Pancreas (tissue), 10 donors: ENCODE measurements around the gene PSMB10. TPM values are rescaled to one million over a fixed set of nuclear protein-coding genes. Genes with fewer than 3 reads are reported as not detected.

ENCODE experiments used
- ATAC-seq, 4 donors: fragments of 200-7000 bp; cut with Tn5 transposase; one replicate each; pipeline versions ENCODE4 v1.8.0 to v1.9.1; 2020; ENCODE audit warnings: mild to moderate bottlenecking in 4 of 4, moderate library complexity in 4 of 4
- DNase-seq, 6 donors: peaks; one replicate each; pipeline ENCODE4 v3.0.0-alpha.2; 2020
- FAIRE-seq: peaks from 2 replicates; lab custom pipeline; 2012; peaks lifted over from hg19 to GRCh38; lab: Jason Lieb, UNC
- H3K27ac ChIP-seq, 4 donors: fragments of 200-600 bp; sonication (generic); 1 replicate in 3 of 4; 2 replicates in 1 of 4; pipeline versions ENCODE4 v1.5.0 to v1.8.0; 2020
- H3K27me3 ChIP-seq, 4 donors: fragments of 200-600 bp; one replicate each; pipeline ENCODE4 v1.8.0; 2021
- H3K36me3 ChIP-seq, 3 donors: fragments of 200-600 bp; sonication (generic) in 1 of 3; one replicate each; pipeline versions ENCODE4 v1.5.0 to v1.8.0; 2020 to 2021
- H3K4me1 ChIP-seq, 3 donors: fragments of 200-600 bp; one replicate each; pipeline ENCODE4 v1.8.0; 2021
- H3K4me3 ChIP-seq, 4 donors: fragments of 200-600 bp; sonication (generic) in 2 of 4; one replicate each; pipeline versions ENCODE4 v1.5.0 to v1.8.0; 2020 to 2021
- H3K9me3 ChIP-seq, 4 donors: fragments of 200-600 bp; one replicate each; pipeline ENCODE4 v1.8.0; 2021
- WGBS, 2 donors: extraction: QIAGEN DNeasy Blood & Tissue Kit; methylation state at CpG; one replicate each; pipeline ENCODE4 v1.1.7; 2013; 5-methylcytosine and 5-hydroxymethylcytosine counted together
- intact Hi-C, 3 donors: fragments of 100-400 bp; cut with DNase I; formaldehyde crosslinking; loops; one replicate each; pipeline versions ENCODE4 v1.11.1 to v1.14.2; 2022
- polyA plus RNA-seq, 2 donors: library from polyadenylated mRNA; stranded (reverse); fragments of 200-250 nt; gene quantifications; one replicate each; pipeline ENCODE4 v1.2.3, GENCODE V29; 2013
- total RNA-seq, 6 donors: library from RNA; stranded (reverse); fragmentation: NEBNext Ultra II Directional in 4 of 6; extraction: Animal tissue kit (Norgen Biotek cat#: 25700) in 4 of 6; gene quantifications; one replicate each; pipeline versions ENCODE4 v1.2.1 to v1.2.4, GENCODE V29; 2021 to 2023
- TF ChIP-seq, protein P1 (sequence below), 4 donors: fragments of 200-600 bp; sonication (generic) in 3 of 4; IDR thresholded peaks; one replicate each; pipeline versions ENCODE4 v1.5.0 to v1.8.0; 2021; ENCODE audit warnings: antibody characterized with exemption in 4 of 4
- donor health status: healthy with polysubstance abuse.
- donor health status: DM: no; HTN: no; CAD: no; lungs with moderate emphysema.
- donor health status: DM: no; HTN: no; CAD: no.
- donor health status: control.
- donor health status: control.
- donor health status: Bipolar disorder and iron deficiency.
- donor health status: DM: yes; HTN: yes; CAD: no.
- donor health status: DM: no; HTN: no; CAD: no.
- donor health status: DM: no; HTN: no; CAD: no.
- donor health status: DM: yes; HTN: yes; CAD: no.

PSMB10 gene
- total and polyA plus RNA-seq, 8 donors, result 40.0 to 195 (median 53.3) TPM

GRCh38 chr16:67969254-67970039 is 32.8 kb upstream of the PSMB10 start:
- H3K27ac ChIP-seq, result peak overlapping the region in 3 of 4 donors; percentile 70 to 84 (median 79)
- H3K4me3 ChIP-seq, result peak overlapping the region; percentile 80 to 91 (median 88)
- H3K36me3 ChIP-seq, result no peaks in the 10 kb centered on the region
- WGBS, 2 donors, result 56 to 57% methylated on average over 40 of the region's 40 CpGs
- DNase-seq (peak in 1 of 6 donors; percentile 67), FAIRE-seq (no peak), ATAC-seq (no peak)
- no peaks in the 10 kb centered on the region for H3K27me3 ChIP-seq
- no peaks in the 10 kb centered on the region for H3K9me3 ChIP-seq
- intact Hi-C loops, result no loop called here
- peaks cover 9 to 26% (median 17%) of the 10 kb centered on the region in 3 donors for H3K4me1 ChIP-seq
- TF ChIP-seq, protein P1, sequence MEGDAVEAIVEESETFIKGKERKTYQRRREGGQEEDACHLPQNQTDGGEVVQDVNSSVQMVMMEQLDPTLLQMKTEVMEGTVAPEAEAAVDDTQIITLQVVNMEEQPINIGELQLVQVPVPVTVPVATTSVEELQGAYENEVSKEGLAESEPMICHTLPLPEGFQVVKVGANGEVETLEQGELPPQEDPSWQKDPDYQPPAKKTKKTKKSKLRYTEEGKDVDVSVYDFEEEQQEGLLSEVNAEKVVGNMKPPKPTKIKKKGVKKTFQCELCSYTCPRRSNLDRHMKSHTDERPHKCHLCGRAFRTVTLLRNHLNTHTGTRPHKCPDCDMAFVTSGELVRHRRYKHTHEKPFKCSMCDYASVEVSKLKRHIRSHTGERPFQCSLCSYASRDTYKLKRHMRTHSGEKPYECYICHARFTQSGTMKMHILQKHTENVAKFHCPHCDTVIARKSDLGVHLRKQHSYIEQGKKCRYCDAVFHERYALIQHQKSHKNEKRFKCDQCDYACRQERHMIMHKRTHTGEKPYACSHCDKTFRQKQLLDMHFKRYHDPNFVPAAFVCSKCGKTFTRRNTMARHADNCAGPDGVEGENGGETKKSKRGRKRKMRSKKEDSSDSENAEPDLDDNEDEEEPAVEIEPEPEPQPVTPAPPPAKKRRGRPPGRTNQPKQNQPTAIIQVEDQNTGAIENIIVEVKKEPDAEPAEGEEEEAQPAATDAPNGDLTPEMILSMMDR (IDR thresholded peaks at IDR 0.05), result no peak

GRCh38 chr16:67968400-67969253 is 32.0 kb upstream of the PSMB10 start, which contains the start of gene SLC12A4:
SLC12A4 (minus strand) TSS chr16:67968637; CDS start chr16:67968553, 84 bp downstream.
- ATAC-seq (peak; percentile 89 to 95 (median 92)), DNase-seq (peak; percentile 77 to 92 (median 85)), FAIRE-seq (no peak)
- H3K4me1 ChIP-seq, result peaks cover 9 to 26% (median 17%) of the 10 kb centered on the region in 3 donors
- peak within 1 kb of the TSS; percentile 80 to 91 (median 88) for H3K4me3 ChIP-seq
- no peaks in the 10 kb centered on the region for H3K36me3 ChIP-seq
- 1% methylated on average over 49 to 78 of the region's 78 CpGs for WGBS, 2 donors
- H3K9me3 ChIP-seq, result no peaks in the 10 kb centered on the region
- intact Hi-C loops, result no loop called here
- H3K27me3 ChIP-seq, result no peaks in the 10 kb centered on the region
- H3K27ac ChIP-seq, result peak within 1 kb of the TSS; percentile 70 to 84 (median 81)
- TF ChIP-seq, protein P1 (IDR thresholded peaks at IDR 0.05), result no peak

DNA sequence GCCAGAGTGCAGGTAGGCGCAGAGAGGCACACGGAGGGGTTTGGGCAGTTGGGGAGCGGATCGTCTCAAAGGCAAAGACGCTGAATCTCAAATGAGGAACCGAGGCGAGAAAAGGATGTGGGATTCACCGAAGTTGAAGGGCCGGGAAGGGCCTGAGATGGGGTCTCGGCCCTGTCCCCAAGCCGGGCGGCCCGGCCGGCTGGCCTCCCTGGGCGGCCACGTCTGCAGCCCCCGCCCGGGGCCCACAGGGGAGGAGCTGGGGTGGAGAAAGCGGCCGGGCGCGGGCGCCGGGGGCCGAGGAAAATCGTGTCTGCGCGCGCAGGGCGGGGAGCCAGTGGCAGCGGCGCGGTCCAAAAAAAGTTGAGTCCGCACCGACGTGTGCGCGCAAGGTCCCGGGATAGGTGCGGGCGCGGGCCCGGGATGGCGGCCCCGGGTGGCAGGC is 31.3 kb upstream of the PSMB10 start:
- Histone ChIP-seq H3K9me3 (no peaks in the 10 kb centered on the region), H3K27me3 (no peaks in the 10 kb centered on the region), H3K27ac (peak overlapping the region; percentile 70 to 84 (median 81)), H3K4me3 (peak overlapping the region; percentile 80 to 91 (median 88)), H3K36me3 (no peaks in the 10 kb centered on the region), H3K4me1 (peaks cover 9 to 26% (median 17%) of the 10 kb centered on the region in 3 donors)
- TF ChIP-seq, protein P1 (IDR thresholded peaks at IDR 0.05), result no peak
- FAIRE-seq (no peak), DNase-seq (peak in 4 of 6 donors; percentile 40 to 75 (median 73)), ATAC-seq (peak; percentile 39 to 60 (median 48))
- WGBS, 2 donors, result 1 to 3% methylated on average over 43 to 45 of the region's 45 CpGs
- intact Hi-C loops, result no loop called here

DNA sequence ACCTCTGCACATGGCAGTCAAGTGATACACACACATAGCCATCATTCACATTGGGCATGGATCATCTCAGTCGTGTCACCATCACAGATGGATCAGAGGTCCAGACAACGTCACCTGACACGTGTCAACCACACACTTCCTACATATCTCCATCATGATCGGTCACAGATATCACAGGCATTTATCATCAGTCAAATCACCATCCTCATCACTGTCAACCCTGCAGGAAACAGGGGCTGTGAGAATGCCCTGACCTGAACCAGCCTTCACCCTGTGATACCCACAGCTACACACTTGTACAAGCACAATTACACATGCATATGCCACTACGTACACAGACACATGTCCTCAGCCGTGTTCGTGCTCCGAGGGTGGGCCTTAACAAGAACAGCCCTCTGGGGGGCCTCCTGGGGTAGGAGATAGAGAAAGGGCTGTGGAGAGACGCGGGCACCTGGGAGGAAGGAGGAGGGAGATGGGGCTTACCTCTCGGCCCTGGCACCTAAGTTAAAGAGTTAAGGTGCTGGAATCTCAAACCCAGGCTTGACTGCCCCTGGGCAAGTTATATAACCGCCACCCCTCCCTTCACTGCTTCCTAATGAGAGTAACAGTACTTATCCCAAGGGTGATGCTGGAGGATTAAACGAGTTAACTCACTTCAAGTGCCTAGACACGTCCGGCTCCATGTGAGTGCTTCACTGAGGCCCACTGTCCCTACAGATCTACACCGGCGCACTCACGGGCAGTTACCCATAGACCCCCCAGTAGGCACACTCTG is 30.7 kb upstream of the PSMB10 start:
- Histone ChIP-seq H3K27ac (peak overlapping the region; percentile 70 to 84 (median 81)), H3K4me1 (peaks cover 9 to 30% (median 17%) of the 10 kb centered on the region in 3 donors), H3K27me3 (no peaks in the 10 kb centered on the region), H3K9me3 (no peaks in the 10 kb centered on the region), H3K4me3 (peak overlapping the region; percentile 80 to 91 (median 88)), H3K36me3 (no peaks in the 10 kb centered on the region)
- intact Hi-C loops, result no loop called here
- TF ChIP-seq, protein P1 (IDR thresholded peaks at IDR 0.05), result no peak
- WGBS, 2 donors, result 30 to 45% methylated on average over 18 of the region's 18 CpGs
- no peak for FAIRE-seq
- no peak for DNase-seq
- peak in 1 of 4 donors; percentile 2 for ATAC-seq
